AG04449 (cell line): ENCODE results near the gene SMURF1.

ENCODE experiments used
- CTCF ChIA-PET: fragments of 350-600 bp; formaldehyde crosslinking; extraction: SDS; loops from one replicate; lab custom pipeline; 2021; ENCODE audit warnings: antibody characterized with exemption; lab: Yijun Ruan, JAX
- POLR2A ChIA-PET: fragments of 400-600, 350-600 bp; formaldehyde crosslinking; extraction: SDS; loops from one replicate; lab custom pipeline; 2020; ENCODE audit warnings: antibody characterized with exemption, inconsistent platforms; lab: Yijun Ruan, JAX
- DNase-seq: peaks from one replicate; pipeline ENCODE4 v3.0.0-alpha.2; 2010; ENCODE audit warnings: low read depth, low spot score
- H3K4me3 ChIP-seq: 2 replicates; pipeline ENCODE4 v1.5.1; 2011; ENCODE audit warnings: low read depth, mild to moderate bottlenecking, control low read depth, low read length
- CTCF ChIP-seq: IDR thresholded peaks from one replicate; pipeline ENCODE4 v1.5.1; 2011; ENCODE audit warnings: mild to moderate bottlenecking, moderate library complexity, low read length, control low read depth, inconsistent platforms; ENCODE audit not compliant: insufficient read depth; ENCODE audit errors: missing control alignments

The SMURF1 gene

GRCh38 chr7:99184532-99185218 is 40.8 kb upstream of the SMURF1 start:
- CTCF ChIA-PET, result no interaction called here
- POLR2A ChIA-PET, result no interaction called here
- TF ChIP-seq CTCF, result no peak
- DNase-seq, result no peak
- no peak overlapping the region for H3K4me3 ChIP-seq

GRCh38 chr7:99180067-99180650 is 36.3 kb upstream of the SMURF1 start:
- no peak for DNase-seq
- POLR2A ChIA-PET, result no interaction called here
- no peak for TF ChIP-seq CTCF
- CTCF ChIA-PET, result no interaction called here
- H3K4me3 ChIP-seq, result no peak overlapping the region

- H3K4me3 ChIP-seq, result no peak overlapping the region
- no peak for TF ChIP-seq CTCF
- ChIA-PET POLR2A (no interaction called here), CTCF (interaction anchor here (0.6 kb wide), 1 partner anchor 79 kb away, joined by 3 read pairs; no protein-coding TSS in a partner anchor)
- no peak for DNase-seq
Measured at GRCh38 chr7:99177165-99177564, 33.3 kb upstream of the SMURF1 start.

- ChIA-PET POLR2A (interaction anchor here (0.6 kb wide), 1 partner anchor 75 kb away, joined by 5 read pairs; no protein-coding TSS in a partner anchor), CTCF (interaction anchor here (1.1 kb wide), 2 partner anchors 25 to 88 kb away, joined by 3 read pairs; no protein-coding TSS in a partner anchor)
- TF ChIP-seq CTCF, result no peak
Measured at GRCh38 chr7:99173787-99174186, 29.9 kb upstream of the SMURF1 start.

GRCh38 chr7:99171731-99172130 is 27.8 kb upstream of the SMURF1 start:
- TF ChIP-seq CTCF, result no peak
- H3K4me3 ChIP-seq, result no peak overlapping the region
- ChIA-PET CTCF (no interaction called here), POLR2A (interaction anchor here (0.6 kb wide), 1 partner anchor 112 kb away, joined by 3 read pairs; no protein-coding TSS in a partner anchor)
- DNase-seq, result no peak

More at GRCh38 chr7:99173787-99174186, 29.9 kb upstream of the SMURF1 start:
- DNase-seq, result no peak
- H3K4me3 ChIP-seq, result no peak overlapping the region

GRCh38 chr7:99170730-99171074 is 26.8 kb upstream of the SMURF1 start:
- H3K4me3 ChIP-seq, result no peak overlapping the region
- POLR2A ChIA-PET, result no interaction called here
- CTCF ChIA-PET, result interaction anchor here (0.6 kb wide), 1 partner anchor 133 kb away, joined by 3 read pairs; no protein-coding TSS in a partner anchor
- DNase-seq, result no peak
- TF ChIP-seq CTCF, result no peak
